Cardiac muscle cell (in vitro differentiated cells and primary cell): ENCODE measurements around the gene GRIN2C. TPM values are rescaled to one million over a fixed set of nuclear protein-coding genes. Genes with fewer than 3 reads are reported as not detected.

Experiments used
- DNase-seq, 2 donors: peaks; one replicate each; pipeline versions ENCODE4 v3.0.0 to v3.0.0-alpha.2; 2010 to 2017; ENCODE audit warnings: low read depth in 1 of 2, low spot score in 1 of 2
- H3K27ac ChIP-seq: fragments of 200-600 bp; sonication (generic); 2 replicates; pipeline ENCODE4 v1.5.1; 2016
- H3K27me3 ChIP-seq: fragments of 200-600 bp; sonication (generic); 2 replicates; pipeline ENCODE4 v1.6.0; 2016; ENCODE audit warnings: control low read depth
- H3K36me3 ChIP-seq: fragments of 200-600 bp; sonication (generic); 2 replicates; pipeline ENCODE4 v1.5.1; 2016; ENCODE audit warnings: control low read depth
- H3K4me1 ChIP-seq: fragments of 200-600 bp; sonication (generic); 2 replicates; pipeline ENCODE4 v1.8.1; 2017; ENCODE audit warnings: low read depth, mild to moderate bottlenecking, mixed run types
- H3K4me3 ChIP-seq: fragments of 200-600 bp; sonication (generic); 2 replicates; pipeline ENCODE4 v1.5.1; 2016; ENCODE audit warnings: mild to moderate bottlenecking
- H3K9me3 ChIP-seq: fragments of 200-600 bp; sonication (generic); 2 replicates; pipeline ENCODE4 v1.5.1; 2017; ENCODE audit warnings: low read depth, mild to moderate bottlenecking, control low read depth
- polyA plus RNA-seq: library from polyadenylated mRNA; unstranded; fragments of >200 nt; fragmentation: Nextera tagmentation; extraction: Ambion mirVana; gene quantifications from 2 replicates; pipeline ENCODE4 v1.2.1, GENCODE V29; 2016
- total RNA-seq: library from RNA; depleted of rRNA; stranded (reverse); fragments of >200 nt; gene quantifications from 2 replicates; pipeline ENCODE4 v1.2.3, GENCODE V29; 2016
- TF ChIP-seq, protein P1 (sequence below): IDR thresholded peaks from 2 replicates; pipeline ENCODE4 v1.5.1; 2012; ENCODE audit warnings: low read depth, mild to moderate bottlenecking, low read length

The GRIN2C gene
- total and polyA plus RNA-seq, 2 experiments from 2014 or later = 0.71 to 6.1 TPM

DNA sequence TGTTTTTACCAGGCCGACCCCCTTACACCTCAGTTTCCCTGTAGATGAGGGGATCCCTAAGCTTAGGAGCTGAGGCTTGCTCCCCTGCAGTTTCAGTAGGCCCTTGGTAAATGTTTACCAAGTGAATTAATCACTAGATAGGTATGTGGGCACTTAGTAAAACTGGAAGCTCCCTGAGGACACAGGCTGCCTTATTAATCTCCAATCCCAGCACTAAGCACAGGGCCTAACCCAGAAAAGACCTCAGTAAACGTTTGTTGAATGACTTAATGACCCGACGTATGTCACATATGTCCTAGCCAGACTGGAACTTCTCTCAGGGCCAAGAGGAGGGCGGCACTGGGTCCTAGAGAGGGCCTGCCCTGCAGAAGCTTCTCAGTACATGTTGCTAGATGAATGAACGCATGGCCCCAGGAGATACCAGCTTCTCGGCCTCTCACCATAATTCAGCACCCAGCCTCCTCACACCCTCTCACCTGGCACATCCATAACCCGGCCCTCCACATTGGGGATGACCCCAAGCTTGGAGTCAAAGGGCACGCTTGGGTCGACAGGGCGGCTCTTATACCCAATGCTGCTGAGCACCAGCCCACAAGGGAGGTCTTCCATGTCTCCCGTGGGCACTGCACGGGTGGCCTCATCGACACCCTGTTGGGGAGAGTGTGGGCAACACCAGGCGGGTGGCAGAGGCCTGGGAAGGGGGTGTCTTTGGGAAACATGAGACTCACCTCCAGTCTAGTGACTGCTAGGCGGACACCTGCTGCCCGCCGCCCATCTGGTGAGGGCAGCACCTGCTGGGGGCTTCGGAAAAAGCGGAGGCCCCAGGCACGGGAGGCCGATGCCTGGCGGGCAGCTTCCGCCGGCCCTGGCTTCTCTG, 4.0 kb upstream of the GRIN2C start:
- TF ChIP-seq, protein P1, sequence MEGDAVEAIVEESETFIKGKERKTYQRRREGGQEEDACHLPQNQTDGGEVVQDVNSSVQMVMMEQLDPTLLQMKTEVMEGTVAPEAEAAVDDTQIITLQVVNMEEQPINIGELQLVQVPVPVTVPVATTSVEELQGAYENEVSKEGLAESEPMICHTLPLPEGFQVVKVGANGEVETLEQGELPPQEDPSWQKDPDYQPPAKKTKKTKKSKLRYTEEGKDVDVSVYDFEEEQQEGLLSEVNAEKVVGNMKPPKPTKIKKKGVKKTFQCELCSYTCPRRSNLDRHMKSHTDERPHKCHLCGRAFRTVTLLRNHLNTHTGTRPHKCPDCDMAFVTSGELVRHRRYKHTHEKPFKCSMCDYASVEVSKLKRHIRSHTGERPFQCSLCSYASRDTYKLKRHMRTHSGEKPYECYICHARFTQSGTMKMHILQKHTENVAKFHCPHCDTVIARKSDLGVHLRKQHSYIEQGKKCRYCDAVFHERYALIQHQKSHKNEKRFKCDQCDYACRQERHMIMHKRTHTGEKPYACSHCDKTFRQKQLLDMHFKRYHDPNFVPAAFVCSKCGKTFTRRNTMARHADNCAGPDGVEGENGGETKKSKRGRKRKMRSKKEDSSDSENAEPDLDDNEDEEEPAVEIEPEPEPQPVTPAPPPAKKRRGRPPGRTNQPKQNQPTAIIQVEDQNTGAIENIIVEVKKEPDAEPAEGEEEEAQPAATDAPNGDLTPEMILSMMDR = no peak
- Histone ChIP-seq H3K4me3 (no peak overlapping the region), H3K27me3 (peaks cover 33% of the 10 kb centered on the region), H3K4me1 (peaks cover 18% of the 10 kb centered on the region), H3K36me3 (no peaks in the 10 kb centered on the region), H3K9me3 (no peaks in the 10 kb centered on the region), H3K27ac (no peak overlapping the region)
- no peak for DNase-seq

DNA sequence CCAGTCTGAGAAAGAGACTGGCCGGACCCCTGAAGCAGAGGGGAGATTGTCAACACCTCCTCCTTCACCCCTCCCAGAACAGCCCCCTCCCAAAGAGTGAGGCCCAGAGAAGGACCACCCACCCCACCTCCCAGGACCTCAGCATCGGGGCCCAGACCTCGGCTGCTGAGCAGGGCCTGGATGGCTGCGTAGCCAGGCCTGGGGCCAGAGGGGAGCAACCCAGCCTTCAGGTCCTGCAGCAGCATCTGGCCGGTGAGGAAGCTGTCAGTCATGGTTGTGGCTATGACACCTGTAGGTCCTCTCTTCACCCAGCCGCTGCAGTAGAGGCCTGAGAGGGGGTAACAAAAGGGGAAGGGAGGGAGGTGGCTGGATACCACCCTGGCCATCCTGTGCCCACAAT, 3.2 kb upstream of the GRIN2C start:
- TF ChIP-seq, protein P1 = no peak
- no peak overlapping the region for H3K4me3 ChIP-seq
- H3K27me3 ChIP-seq = peaks cover 40% of the 10 kb centered on the region
- peaks cover 10% of the 10 kb centered on the region for H3K4me1 ChIP-seq
- H3K36me3 ChIP-seq = no peaks in the 10 kb centered on the region
- H3K27ac ChIP-seq = no peak overlapping the region
- no peak for DNase-seq
- no peaks in the 10 kb centered on the region for H3K9me3 ChIP-seq

DNA sequence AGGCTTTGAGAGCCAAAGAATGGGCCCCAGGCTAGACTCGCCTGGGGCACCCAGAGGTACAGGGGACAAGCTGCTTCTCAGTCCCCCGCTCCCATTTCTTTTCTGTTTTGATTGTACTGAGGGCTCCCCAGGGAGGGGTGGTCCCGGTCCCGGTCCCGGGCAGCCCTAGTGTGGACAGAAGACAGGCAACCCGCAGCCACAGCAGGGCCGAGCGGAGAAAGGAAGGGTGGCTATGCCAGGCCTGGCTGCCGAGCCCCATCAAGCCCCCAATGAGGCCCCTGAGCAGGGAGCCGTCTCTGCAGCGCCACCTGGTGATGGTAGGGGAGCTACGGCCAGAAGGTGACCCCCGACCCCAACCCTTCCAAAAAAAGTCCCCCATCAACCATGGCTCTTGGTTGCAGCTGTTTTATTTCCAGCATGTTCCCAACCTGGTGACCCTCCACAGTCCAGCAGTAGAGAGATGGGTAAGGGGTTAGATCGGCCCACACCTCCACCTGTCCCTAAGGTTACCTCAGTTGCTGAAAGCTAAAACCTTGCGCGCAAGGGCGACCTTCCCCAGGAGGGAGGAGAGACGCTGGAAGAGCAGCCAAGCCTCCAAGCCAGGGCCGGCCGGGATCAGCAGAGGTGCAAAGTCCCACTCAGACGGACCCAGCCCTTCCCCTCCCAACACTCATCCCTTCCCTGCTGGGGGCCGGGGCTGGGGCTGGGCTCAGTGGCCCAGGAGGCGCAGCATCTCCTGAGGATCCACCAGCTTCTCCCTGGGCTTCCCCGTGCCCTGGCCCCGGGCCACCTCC, 2.6 kb upstream of the GRIN2C start:
- Histone ChIP-seq H3K4me1 (peaks cover 4% of the 10 kb centered on the region), H3K9me3 (no peaks in the 10 kb centered on the region), H3K36me3 (no peaks in the 10 kb centered on the region), H3K4me3 (no peak overlapping the region), H3K27me3 (peaks cover 47% of the 10 kb centered on the region), H3K27ac (no peak overlapping the region)
- TF ChIP-seq, protein P1 = peak; percentile 76
- peak; percentile 63 to 85 for DNase-seq

DNA sequence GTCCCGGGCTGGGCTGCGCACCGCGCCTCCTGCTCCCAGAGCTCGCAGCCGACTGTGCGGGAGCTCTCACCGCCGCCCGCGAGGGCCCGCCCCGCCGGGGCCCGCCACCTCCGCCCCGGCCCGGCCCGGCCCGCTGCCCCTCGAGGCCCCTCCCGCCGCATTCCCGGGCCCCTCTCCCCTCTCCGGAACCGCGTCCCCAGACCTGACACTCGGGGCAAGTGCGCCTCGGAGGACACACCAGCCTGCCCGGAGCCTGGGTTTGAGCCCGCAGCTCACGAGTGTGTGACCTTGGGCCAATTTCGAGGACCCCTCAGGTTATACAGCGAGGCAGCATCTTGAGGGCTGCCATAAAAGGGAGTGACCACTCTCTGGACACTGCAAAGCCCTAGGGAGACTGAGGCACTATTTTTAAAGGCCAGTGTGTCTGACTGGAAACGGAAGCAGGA, 2.0 kb upstream of the GRIN2C start:
- DNase-seq = no peak
- H3K36me3 ChIP-seq = no peaks in the 10 kb centered on the region
- H3K27me3 ChIP-seq = peaks cover 53% of the 10 kb centered on the region
- H3K4me1 ChIP-seq = peaks cover 4% of the 10 kb centered on the region
- TF ChIP-seq, protein P1 = no peak
- no peak overlapping the region for H3K27ac ChIP-seq
- no peak overlapping the region for H3K4me3 ChIP-seq
- no peaks in the 10 kb centered on the region for H3K9me3 ChIP-seq

DNA sequence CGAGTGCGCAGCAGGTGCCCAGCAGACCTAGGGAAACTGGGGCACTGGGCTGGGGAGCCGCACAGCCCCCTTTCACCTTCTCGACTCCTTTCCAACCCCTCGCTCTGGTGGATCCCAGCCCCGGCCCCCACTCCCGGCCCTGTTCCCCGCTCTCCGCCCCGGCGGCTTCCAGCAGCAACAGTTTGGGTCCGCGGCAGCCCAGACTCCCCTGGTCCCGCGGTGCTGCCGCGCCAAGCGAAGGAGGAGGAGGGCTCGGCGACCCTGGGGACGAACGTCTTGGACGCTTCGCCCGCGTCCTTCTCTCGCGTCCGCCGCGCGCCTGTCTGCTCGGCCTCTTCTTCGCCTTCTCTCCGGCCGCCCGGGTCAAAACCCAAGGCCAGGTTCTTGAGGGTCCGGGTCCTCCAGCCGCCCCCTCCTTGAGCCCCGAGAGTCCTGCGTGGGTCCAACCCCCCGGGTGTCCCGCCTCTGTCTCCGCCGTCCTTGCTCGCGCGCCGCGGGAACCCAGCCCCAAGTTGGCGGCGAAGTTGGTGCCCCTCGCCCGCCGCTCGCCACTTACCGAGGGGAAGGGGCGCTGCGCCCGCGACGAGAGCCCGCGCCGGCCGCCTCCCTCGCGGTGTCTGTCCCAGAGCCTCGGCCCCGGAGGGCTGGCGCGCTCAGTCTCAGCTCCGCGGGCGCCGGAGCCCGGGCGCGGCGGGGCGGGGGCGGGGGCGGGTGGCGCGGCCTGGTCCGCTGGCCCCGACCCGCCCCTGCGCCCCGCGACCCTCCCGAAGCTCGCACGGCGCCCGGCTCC, 1.4 kb upstream of the GRIN2C start:
- peaks cover 59% of the 10 kb centered on the region for H3K27me3 ChIP-seq

More for the DNA sequence above, 1.4 kb upstream of the GRIN2C start:
- Histone ChIP-seq H3K4me1 (peaks cover 4% of the 10 kb centered on the region), H3K9me3 (no peaks in the 10 kb centered on the region), H3K27ac (no peak overlapping the region), H3K4me3 (peak overlapping the region; percentile 17), H3K36me3 (no peaks in the 10 kb centered on the region)
- TF ChIP-seq, protein P1 = no peak
- no peak for DNase-seq
